T-helper 2 cell treated with Interferon-gamma antibody and Interleukin-4, amounts not matched to agents 100 ng/mL and 5 ng/mL, for 36 hours (primary cell): ENCODE results near the gene CDH24. TPM values are rescaled to one million over a fixed set of nuclear protein-coding genes. Genes with fewer than 3 reads are reported as not detected.

Experiments
- intact Hi-C: fragments of 100-400 bp; cut with micrococcal nuclease; formaldehyde crosslinking; loops from one replicate; pipeline ENCODE4 v1.15.1; 2023
- total RNA-seq: library from RNA; stranded (reverse); gene quantifications from 2 replicates; pipeline ENCODE4 v1.2.3, GENCODE V29; 2022

CDH24 gene
- total RNA-seq, 1 donor from 2014 or later, result 2.6 TPM

GRCh38 chr14:23047751-23048693 lies 9.3 kb downstream of the CDH24 start:
- intact Hi-C loops, result no loop called here

DNA sequence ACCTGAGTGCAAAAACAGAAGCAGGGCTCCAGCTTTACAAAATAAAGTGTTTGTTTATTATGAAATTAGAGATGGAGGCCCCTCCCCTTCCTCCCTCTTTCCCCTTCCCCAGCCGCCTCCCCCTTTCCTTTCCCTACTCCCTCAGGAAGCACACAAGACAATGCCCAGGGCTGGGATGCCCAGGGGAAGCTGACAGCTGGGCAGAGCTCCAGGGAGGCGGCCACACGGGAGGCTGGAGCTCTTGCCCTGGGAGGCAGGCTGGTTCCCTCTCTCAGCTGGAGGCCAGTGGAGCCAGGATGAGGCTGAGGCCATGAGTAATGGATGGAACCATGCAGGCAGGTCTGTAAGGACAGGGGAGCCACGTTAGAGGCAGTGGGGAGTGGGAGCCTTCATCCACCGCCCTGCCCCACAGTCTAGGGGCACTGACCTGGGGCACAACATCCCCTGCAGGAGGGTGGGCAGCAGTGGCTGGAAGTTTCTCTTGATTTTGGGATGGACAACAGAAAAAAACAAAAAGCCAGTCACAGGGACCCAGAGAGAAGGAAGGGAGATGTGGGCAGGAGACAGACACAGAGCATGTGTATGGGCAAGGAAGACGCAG lies 10.2 kb downstream of the CDH24 start:
- intact Hi-C loops, result no loop called here

GRCh38 chr14:23045419-23046357 lies 11.6 kb downstream of the CDH24 start:
- intact Hi-C loops, result no loop called here

DNA sequence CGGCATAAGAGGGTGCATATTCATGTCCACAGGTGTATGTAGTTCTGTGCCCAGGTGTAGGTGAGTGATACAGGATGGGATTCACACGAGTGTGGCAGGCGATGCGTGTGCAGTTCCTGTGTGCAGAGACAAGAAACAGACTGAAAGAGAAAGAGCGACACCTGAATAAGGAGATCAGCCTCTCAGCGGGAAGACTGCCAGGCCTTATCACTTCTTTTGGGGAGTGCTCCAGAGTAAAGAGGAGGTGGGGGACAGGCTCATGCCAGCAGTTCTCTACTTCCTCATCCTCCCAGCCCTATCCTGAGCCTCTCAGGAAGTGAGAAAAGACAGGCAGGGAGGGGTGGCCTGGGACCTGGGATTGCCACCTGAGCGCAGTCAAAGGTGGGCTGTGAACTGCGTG lies 12.5 kb downstream of the CDH24 start:
- intact Hi-C loops, result no loop called here

- intact Hi-C loops, result no loop called here
Measured at GRCh38 chr14:23043754-23044153, 13.6 kb downstream of the CDH24 start.

DNA sequence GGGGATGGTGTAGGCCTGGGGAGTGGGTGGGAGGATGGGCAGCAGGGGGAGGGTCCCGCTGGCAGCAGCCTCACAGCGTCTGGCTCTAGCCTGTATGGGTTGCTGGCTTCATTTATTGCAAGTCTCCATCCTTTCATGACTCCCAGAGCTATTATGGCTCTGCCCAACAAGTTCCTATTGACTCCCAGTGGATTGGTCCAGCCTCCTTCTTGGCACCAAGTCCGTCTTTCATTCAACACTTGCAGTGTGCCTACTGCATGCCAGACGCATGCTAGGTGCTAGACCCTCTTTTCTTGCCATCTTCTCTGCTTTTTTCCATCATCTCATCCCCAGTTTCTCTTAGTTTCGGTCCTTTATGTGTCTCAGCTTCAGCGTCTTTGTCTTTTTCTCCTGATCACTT lies 14.2 kb downstream of the CDH24 start:
- intact Hi-C loops, result no loop called here

GRCh38 chr14:23042162-23042965 lies 15.0 kb downstream of the CDH24 start, which contains the start of gene PSMB11:
Gene PSMB11 (plus strand): TSS chr14:23042212. CDS start chr14:23042226, 14 bp downstream.
- intact Hi-C loops, result no loop called here

- intact Hi-C loops, result no loop called here
Measured at GRCh38 chr14:23041729-23042128, 15.6 kb downstream of the CDH24 start.

DNA sequence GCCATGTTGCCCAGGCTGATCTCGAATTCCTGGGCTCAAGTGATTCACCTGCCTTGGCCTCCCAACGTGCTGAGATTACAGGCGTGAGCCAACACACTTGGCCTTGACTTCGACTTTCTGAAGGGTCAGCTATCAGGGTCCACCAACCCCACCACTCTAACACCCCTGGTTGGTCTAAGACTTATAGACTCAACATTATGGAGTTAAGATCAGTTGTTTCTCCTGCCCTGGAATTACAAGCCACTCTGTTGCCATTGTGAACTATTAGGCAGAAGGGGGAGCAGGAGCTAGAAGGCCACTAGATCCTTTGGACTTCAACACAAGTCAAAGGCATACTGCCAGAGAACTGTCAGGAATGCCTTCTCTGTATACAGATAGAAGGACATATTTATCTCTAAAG lies 17.2 kb downstream of the CDH24 start:
- intact Hi-C loops, result no loop called here

DNA sequence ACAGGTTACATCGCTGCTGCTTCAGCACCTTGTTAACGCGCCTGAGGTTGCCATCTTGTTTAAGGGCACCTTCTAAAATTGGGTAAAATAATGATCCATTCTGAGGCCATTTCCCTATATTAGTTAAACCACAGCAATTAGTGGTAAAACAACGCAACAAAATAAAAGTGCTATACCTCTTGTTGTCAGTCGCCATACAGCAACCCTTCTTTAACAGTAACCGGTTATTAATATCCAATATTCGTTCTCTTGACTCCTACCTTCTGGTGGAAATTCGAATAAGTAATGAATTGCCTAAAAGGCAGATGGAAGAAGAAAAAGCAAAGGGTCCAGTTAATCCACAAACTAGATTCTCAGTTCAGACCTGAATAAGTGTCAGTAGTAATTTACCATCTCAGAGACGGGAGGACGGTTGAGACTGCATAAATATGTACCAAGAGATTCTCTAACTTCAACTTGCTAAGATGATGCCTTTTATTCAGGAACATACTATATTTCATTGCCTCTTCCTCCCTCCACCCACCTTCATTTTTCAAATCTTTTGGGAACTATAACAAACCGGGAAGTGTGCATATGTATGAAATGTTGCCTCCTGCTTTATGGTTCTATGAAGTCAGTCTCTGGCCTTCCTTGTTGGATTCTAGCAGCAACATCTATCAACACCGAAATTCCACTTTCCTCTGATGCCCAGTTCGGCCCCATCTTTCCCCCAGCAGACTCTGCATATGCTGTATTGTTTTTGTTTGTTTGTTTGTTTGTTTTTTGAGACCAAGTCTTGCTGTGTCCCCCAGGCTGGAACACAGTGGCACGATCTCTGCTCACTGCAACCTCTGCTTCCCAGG lies 21.8 kb downstream of the CDH24 start:
- intact Hi-C loops, result loop anchor here (1.0 to 2.0 kb wide), 6 partner anchors 21 to 286 kb away; partner anchors contain the start of genes HAUS4, OXA1L and PABPN1

- intact Hi-C loops, result loop anchor here (1.0 to 2.0 kb wide), 10 partner anchors 22 to 287 kb away; partner anchors contain the start of genes ACIN1, C14orf119, HAUS4 and OXA1L
Measured at GRCh38 chr14:23034498-23035302, 22.6 kb downstream of the CDH24 start, which contains the start of gene PSMB5. Gene PSMB5 (minus strand): TSS chr14:23034900. CDS start chr14:23034881, 19 bp downstream.

- intact Hi-C loops, result loop anchor here (1.0 to 2.0 kb wide), 7 partner anchors 27 to 115 kb away; partner anchors contain the start of genes ACIN1, C14orf119, HAUS4 and PRMT5
Measured at GRCh38 chr14:23033801-23034497, 23.4 kb downstream of the CDH24 start.

GRCh38 chr14:23033251-23033727 lies 24.0 kb downstream of the CDH24 start:
- intact Hi-C loops, result no loop called here

GRCh38 chr14:23030936-23031335 lies 26.4 kb downstream of the CDH24 start:
- intact Hi-C loops, result no loop called here

DNA sequence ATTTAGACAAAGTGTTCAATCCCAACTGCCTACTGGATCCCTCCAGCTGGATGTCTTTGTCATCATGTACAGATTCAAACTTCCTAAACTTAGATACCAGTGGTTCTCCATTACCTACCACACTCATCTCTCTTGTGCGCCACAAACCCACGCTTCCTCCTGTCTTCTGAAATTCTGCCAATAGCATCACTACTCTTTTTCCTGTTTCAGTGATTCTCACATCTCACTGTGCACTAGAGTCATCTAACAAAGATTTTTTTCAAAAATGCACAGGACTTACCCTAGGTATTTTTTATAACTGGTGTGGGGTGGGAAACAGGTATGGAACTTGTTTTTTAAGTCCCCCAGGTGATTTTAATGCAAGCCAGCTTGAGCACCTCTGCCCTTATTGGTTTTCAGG lies 28.5 kb downstream of the CDH24 start:
- intact Hi-C loops, result no loop called here

DNA sequence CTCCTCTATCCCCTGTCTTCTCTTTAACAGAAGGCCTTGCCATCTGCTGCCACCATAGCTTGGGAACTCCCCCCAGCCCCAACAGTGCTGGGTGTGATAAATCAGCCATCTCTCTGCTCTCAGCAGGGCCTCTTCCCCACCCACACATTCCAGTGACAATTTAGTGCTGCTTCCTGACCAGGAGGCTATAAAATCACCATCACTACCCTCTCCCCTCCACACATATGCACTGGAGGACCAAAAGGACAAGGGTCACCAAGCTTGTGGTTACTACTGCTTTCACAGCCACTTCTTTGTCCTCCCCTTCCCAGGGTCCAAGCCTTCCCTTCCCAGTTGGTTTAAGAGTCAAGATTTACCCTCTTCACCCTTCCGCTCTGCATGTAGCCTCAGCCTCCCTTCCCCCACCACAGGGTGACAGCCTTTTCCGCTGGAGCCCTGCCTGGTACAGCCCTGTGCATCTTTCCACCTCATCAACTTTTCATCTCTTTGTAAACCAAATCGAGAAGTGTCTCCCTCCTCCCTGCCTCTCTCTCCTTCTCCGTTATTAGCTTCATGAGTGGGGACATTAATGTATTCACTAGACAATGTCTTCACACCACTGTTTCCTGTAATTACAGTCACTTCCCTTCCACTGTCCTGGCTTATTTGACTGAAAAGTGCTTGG lies 32.0 kb downstream of the CDH24 start:
- intact Hi-C loops, result no loop called here

- intact Hi-C loops, result no loop called here
Measured at GRCh38 chr14:23024612-23025075, 32.7 kb downstream of the CDH24 start.
